BE2C (cell line): ENCODE results near the gene CACNG1.
"Not testable (repeated sequence)": the region's sequence is repeated elsewhere in the genome, so short reads cannot be mapped to it uniquely, and the experiment has no call there.

Experiments
- DNase-seq: peaks from one replicate; pipeline ENCODE4 v3.0.0-alpha.2; 2020
- H3K27me3 ChIP-seq: fragments of 250-450 bp; sonication (Bioruptor Pico); 2 replicates; pipeline ENCODE4 v1.5.1; 2020; ENCODE audit warnings: mild to moderate bottlenecking
- H3K36me3 ChIP-seq: fragments of 250-450 bp; sonication (Bioruptor Pico); 2 replicates; pipeline ENCODE4 v1.5.1; 2020; ENCODE audit warnings: mild to moderate bottlenecking
- H3K4me1 ChIP-seq: fragments of 250-450 bp; sonication (Bioruptor Pico); 2 replicates; pipeline ENCODE4 v1.5.1; 2020
- H3K4me3 ChIP-seq: 2 replicates; pipeline ENCODE4 v1.5.1; 2011; ENCODE audit warnings: low read depth, low read length
- H3K9me3 ChIP-seq: fragments of 250-450 bp; sonication (Bioruptor Pico); 2 replicates; pipeline ENCODE4 v1.5.1; 2020
- TF ChIP-seq, protein P1 (sequence below): IDR thresholded peaks from 2 replicates; pipeline ENCODE4 v1.5.1; 2012; ENCODE audit warnings: mild to moderate bottlenecking, low read depth, low read length

The CACNG1 gene

DNA sequence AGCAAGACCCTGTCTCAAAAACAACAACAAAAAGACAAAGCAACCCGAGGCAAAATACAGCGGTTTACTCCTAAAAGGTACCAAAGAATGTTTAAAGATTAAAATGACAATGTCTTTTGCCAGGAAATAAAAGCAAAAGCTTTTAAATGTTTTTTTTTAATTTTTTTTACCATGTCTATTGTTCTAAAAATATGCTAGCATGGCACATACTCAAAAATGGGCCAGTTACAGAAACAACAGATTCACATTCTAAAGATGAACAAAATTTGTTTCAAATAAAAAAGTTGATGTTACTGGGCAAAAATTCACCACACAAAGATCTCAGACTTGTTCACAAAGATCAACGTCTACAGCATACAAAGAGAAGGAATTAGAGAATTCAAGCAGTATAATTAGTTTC, 41.1 kb downstream of the CACNG1 start:
- no peak for DNase-seq
- 0 out of 2 replicates have a peak, but pooled peaks cover 2% of the 10 kb centered on the region for H3K9me3 ChIP-seq
- H3K4me1 ChIP-seq = peaks cover 16% of the 10 kb centered on the region
- H3K36me3 ChIP-seq = peaks cover 22% of the 10 kb centered on the region
- no peak overlapping the region for H3K4me3 ChIP-seq
- TF ChIP-seq, protein P1, sequence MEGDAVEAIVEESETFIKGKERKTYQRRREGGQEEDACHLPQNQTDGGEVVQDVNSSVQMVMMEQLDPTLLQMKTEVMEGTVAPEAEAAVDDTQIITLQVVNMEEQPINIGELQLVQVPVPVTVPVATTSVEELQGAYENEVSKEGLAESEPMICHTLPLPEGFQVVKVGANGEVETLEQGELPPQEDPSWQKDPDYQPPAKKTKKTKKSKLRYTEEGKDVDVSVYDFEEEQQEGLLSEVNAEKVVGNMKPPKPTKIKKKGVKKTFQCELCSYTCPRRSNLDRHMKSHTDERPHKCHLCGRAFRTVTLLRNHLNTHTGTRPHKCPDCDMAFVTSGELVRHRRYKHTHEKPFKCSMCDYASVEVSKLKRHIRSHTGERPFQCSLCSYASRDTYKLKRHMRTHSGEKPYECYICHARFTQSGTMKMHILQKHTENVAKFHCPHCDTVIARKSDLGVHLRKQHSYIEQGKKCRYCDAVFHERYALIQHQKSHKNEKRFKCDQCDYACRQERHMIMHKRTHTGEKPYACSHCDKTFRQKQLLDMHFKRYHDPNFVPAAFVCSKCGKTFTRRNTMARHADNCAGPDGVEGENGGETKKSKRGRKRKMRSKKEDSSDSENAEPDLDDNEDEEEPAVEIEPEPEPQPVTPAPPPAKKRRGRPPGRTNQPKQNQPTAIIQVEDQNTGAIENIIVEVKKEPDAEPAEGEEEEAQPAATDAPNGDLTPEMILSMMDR = no peak
- H3K27me3 ChIP-seq = no peaks in the 10 kb centered on the region

DNA sequence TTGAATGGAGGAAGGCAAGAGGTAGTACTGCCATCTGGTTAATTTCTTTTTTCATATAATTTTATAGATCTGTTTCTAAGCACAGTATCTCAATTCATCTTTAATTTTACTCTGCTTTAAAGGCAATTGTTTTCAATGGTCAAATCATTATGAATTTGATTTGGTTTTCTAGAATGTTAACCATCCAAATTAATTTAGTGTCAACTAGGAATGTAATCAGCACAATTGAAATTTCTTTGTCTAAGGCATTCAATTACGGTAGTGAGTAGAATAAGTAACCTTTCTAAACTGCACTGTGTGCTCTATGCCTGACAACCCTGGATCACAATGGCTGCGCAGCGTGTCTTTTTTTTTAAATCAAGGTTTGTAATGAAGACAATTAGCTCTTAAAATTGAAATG, 44.3 kb downstream of the CACNG1 start:
- H3K4me3 ChIP-seq = peak overlapping the region; percentile 34
- H3K9me3 ChIP-seq = 0 out of 2 replicates have a peak, but pooled peaks cover 2% of the 10 kb centered on the region
- H3K4me1 ChIP-seq = peaks cover 13% of the 10 kb centered on the region
- H3K36me3 ChIP-seq = peaks cover 20% of the 10 kb centered on the region
- no peak for DNase-seq
- TF ChIP-seq, protein P1 = no peak
- no peaks in the 10 kb centered on the region for H3K27me3 ChIP-seq

DNA sequence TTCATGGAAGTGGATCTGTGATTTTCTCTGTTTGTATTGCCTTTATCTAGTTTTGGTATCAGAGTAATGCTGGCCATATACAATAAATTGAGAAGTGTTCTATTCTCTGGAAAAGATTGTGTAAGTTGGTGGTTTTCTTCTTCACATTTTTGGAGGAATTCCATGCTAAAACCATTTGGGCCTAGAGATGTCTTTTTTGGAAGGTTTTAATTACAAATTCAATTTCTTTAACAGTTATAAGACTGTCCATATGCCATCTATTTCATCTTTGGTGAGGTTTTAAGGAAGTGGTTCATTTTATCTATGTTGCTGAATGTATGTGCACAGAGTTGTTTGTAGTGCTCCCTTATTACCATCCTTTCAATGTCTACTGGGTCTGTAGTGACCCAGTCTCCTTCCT, 46.0 kb downstream of the CACNG1 start:
- Histone ChIP-seq H3K4me3 (no peak overlapping the region), H3K9me3 (0 out of 2 replicates have a peak, but pooled peaks cover 2% of the 10 kb centered on the region), H3K36me3 (peaks cover 14% of the 10 kb centered on the region), H3K4me1 (peaks cover 13% of the 10 kb centered on the region), H3K27me3 (no peaks in the 10 kb centered on the region)
- TF ChIP-seq, protein P1 = no peak
- no peak for DNase-seq

DNA sequence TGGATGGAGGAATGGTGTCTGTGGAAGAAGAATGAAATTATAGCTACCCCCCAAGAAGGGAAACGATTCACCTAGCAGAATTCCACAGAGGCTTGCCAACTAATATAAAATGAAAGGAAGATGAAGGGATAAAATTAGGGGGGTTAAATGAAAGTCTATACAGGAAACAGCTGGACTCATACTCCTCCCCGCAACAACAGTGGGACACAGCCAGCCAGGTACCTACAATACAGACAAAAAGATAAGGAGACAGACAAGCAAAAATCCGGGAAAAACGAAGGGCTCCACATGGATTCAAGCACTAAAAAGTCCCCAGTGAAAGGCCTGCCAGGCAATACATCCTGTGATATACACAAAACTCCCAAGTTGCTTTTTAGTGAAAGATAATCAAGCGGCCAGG, 47.9 kb downstream of the CACNG1 start:
- H3K27me3 ChIP-seq = no peaks in the 10 kb centered on the region
- TF ChIP-seq, protein P1 = no peak
- H3K36me3 ChIP-seq = peaks cover 10% of the 10 kb centered on the region
- H3K4me3 ChIP-seq = no peak overlapping the region
- 0 out of 2 replicates have a peak, but pooled peaks cover 2% of the 10 kb centered on the region for H3K9me3 ChIP-seq
- no peak for DNase-seq
- peaks cover 13% of the 10 kb centered on the region for H3K4me1 ChIP-seq

DNA sequence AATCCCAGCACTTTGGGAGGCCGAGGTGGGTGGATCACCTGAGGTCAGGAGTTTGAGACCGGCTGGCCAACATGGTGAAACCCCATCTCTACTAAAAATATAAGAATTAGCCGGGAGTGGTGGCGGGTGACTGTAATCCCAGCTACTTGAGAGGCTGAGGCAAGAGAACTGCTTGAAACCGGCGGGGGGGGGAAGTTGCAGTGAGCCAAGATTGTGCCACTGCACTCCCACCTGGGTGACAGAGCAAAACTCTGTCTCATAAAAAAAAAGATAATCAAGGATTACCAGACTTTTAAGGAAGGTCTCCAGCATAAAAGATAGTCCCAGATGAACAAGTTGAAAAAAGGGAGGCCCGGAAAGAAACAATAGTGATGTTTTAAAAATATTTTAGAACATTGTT, 48.4 kb downstream of the CACNG1 start:
- DNase-seq, H3K9me3 ChIP-seq, H3K4me1 ChIP-seq, H3K36me3 ChIP-seq, H3K27me3 ChIP-seq, H3K4me3 ChIP-seq: not testable (repeated sequence)

DNA sequence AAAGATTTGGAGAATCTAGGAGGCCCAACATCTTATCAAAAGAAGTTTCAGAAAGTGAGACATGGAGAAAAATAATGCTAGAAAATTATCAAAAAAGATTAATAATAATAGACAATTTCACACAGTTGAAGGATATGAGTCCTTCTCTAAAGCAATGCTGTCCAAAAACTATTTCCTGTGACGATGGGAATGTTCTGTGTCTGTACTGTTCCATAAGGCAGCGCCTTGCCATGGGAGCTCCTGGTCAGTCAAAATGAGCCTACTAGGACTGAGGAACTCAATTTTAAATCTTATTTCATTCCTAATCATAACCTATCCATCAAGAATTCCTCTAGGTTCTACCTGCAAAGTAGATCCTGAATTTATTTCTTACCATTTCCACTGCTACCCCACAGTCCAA, 49.0 kb downstream of the CACNG1 start:
- H3K4me1 ChIP-seq = peaks cover 5% of the 10 kb centered on the region; the same call in 1 of the 2 replicates
- peaks cover 10% of the 10 kb centered on the region for H3K36me3 ChIP-seq
- no peak for DNase-seq
- TF ChIP-seq, protein P1 = no peak
- no peaks in the 10 kb centered on the region for H3K27me3 ChIP-seq
- 0 out of 2 replicates have a peak, but pooled peaks cover 2% of the 10 kb centered on the region for H3K9me3 ChIP-seq
- no peak overlapping the region for H3K4me3 ChIP-seq

DNA sequence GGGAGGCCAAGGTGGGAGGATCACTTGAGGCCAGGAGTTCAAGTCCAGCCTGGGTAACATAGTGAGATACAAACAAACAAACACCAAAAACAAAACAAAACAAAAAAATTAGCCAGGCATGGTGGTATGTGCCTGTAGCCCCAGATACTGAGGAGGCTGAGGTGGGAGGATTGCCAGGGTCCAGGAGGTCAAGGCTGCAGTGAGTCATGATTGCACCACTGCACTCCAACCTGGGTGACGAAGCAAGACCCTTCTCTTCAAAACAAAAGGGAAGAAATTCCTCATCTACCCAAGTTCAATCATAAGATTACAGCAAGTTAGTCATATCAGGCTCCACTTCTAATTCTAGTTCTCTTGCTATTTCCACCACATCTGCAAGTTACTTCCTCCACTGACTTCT, 50.9 kb downstream of the CACNG1 start:
- not testable (repeated sequence) for H3K27me3 ChIP-seq, DNase-seq, H3K36me3 ChIP-seq, H3K9me3 ChIP-seq, H3K4me1 ChIP-seq, H3K4me3 ChIP-seq
